SW480 (cell line): Measurements from ENCODE around the gene TACC3.

Experiments used
- DNase-seq: peaks from one replicate; pipeline ENCODE4 v3.0.0-alpha.2; 2016; ENCODE audit warnings: low spot score

Gene TACC3

DNA sequence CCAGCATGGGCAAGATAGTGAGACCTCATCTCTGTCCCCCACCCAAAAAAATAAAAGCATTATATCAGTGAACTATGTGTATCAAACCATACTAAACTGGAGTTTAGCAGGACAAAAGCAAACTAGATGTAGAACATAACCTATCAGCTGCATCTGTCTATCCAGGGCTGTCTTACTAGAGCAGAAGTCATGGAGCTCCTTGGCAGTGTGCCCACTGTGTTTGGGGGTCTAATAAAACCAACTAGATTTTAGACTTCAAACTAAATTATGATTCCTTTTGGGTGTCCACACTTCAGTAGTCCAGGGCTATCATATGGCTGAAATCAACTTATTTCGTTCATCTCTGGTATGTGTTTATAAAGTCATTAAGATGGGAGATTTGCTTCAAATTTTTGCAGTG lies 17.5 kb upstream of the TACC3 start:
- DNase-seq = no peak

DNA sequence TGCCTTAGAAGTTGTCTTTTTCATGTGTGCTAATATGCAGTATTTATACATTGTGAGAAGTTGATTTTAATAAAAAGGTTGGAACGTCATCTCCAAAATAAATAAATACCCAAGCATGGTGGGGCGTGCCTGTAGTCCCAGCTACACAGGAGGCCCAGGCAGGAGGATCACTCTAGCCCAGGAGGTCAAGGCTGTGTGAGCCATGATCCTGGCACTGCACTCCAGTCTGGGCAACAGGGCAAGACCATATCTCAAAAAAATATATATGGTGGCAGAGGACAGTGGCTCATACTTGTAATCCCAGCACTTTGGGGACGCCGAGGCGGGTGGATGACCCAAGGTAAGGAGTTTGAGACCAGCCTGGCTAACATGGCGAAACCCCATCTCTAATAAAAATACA lies 15.6 kb upstream of the TACC3 start:
- DNase-seq = no peak

DNA sequence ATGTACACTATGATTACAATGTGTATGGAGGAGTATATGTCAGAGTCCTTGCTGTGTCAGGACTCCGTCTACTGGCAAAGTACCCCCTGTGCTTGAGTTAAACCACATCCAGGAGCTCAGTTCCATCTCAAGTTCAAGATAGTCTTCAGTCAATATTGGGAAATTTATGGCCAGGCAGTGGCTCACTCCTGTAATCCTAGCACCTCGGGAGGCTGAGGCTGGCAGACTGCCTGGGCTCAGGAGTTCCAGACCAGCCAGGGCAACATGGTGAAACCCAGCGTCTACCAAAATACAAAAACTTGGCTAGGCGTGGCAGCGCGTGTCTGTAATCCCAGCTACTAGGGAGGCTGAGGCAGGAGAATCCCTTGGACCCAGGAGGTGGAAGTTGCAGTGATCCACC lies 15.0 kb upstream of the TACC3 start:
- DNase-seq = no peak

DNA sequence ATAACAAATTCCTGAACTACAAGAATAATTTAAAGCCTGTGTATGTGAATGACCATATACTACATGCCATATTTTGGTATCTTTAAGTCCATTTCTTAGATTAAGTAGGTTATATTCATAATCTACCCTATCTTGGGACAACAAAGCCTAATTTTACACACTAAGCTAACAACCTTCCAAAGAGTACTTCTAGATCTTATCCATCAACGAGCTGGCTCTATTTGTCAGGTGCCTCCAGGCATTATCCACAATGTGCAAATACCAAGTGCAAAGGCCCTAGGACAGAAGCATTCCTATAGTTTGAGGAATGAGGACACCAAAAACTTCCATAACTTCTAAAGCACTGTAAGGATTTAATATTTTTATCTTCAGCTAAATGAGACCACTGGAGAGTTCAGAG lies 12.7 kb upstream of the TACC3 start:
- no peak for DNase-seq

DNA sequence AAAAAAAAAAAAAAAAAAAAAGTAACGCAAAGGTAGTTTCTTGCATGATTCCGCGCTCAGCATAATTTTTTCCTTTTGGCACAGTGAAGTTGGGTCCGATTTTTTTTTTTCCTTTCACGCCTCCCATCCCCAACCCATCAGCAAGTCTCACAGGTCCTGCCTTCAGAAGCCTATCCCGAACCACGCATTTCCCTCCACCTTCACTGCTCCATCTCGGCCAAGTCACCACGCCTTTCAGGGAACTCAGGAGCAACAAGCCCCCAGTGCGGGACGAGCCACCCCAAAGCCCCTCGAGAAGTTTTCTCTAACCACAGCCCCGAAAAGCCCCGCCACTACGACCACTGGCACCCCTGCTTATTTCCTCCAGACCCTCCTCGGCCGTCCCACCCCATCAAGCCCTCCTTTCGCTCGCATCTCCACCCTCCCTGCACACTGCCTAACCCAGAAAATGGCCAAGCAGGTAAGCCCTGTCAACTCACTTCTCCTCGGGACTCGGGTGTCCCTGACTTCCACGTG lies 10.2 kb upstream of the TACC3 start:
- no peak for DNase-seq

DNA sequence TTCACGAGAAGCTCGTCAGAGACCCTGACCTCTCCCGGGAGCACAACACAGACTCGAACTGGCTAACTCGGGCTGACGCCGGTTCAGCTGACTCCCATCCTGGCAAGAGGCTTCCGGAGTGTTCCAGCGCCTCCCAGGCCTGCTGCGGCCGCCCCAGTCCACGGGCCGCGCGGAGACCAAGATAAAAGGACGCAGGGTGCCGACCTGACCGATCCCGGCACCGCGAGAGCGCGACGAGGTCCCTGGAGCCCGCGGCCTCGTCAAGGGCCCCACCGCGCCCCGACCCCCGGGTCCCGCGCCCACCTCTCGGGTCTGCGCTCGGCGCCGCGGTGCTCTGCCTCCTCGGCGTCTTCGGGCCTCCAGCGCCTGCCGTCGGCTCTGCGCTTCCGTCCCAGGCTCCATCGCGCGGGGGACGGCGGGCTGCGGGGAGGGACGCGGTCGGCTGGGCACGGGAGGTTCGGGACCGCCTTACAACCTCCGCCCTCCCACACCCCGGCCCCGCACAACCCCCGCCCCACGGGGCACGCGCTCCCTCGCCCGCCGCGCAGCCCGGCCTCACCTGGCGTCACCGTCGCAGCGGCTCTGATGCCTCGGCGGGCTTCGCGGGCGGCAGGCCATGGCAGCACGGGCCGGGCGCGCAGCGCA lies 9.6 kb upstream of the TACC3 start:
- DNase-seq = no peak

DNA sequence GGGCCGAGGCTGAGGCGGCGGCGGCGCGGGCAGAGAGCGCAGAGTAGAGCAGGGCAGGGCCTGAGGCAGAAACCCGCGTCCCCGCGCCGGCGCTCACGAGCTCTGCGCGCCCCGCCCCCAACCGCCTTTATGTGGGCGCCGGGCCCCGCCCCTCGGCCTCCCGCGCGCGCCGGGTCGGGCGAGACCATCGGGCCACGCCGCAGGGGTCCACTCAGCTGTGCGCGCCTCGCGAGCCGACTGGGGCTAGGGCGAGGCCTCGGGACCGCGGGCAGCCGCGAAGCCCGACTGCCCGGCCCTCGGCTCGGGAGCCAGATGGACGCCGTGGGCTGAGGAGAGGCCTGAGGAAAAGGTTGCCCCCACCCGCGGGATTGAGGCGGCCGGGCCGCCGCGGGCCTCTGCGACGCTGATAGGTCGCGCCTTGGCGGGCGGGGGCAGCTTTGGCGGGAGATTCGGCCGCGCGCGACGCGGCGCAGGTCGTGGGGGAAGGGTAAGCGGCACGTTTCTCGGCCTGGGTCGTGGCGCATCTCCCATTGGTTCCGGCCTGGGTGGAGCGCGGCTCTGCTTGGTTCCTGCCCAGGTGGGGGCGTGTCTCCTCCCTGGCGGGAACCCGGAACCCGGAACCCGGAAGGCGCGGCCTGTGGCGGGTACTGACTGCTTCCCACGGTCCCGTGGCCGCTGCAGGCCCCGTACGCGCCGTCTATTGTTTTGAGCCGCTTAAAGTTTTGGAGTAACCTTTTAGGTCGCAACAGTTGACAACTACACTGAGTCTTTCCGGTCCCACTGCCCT lies 8.9 kb upstream of the TACC3 start, which contains the start of gene SLBP:
Gene SLBP (minus strand): TSS at position 104 of the 787 bp plus-strand sequence. CDS start 131 bp downstream, outside the sequence.
- DNase-seq = peak; percentile 94

DNA sequence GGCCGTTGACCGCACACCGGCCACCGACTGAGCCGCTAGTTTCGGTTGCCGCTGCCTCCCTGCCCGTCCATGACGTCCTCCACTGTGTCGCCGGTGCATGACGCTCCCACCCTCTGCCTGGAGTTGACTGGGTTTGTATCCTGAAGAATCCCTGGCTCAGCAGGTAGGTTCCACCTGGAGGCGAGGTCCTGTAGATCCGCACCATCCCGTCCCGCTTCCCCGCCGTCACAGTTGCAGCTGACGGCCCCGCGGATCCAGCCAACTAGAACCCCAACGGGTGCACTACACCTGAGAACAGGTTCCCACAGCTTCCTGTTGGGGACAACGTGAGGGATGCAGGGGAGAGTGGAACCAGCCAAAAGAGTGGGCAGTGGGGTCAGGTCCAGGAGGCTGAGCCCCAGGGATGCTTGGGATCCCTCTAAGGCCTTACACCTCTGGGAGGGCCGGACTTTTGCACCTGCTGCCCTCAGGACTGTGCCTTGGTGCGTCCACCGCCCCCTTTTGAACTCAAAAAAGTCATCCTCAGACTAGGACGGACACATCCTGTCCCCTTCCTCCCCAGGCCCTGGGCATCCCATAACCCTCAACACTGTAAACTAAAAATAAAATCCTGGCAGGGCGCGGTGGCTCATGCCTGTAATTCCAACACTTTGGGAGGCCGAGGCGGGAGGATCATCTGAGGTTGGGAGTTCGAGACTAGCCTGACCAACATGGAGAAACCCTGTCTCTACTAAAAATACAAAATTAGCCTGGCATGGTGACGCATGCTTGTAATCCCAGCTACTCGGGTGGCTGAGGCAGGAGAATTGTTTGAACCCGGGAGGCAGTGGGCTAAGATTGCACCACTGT lies 8.1 kb upstream of the TACC3 start:
- DNase-seq = peak; percentile 65

DNA sequence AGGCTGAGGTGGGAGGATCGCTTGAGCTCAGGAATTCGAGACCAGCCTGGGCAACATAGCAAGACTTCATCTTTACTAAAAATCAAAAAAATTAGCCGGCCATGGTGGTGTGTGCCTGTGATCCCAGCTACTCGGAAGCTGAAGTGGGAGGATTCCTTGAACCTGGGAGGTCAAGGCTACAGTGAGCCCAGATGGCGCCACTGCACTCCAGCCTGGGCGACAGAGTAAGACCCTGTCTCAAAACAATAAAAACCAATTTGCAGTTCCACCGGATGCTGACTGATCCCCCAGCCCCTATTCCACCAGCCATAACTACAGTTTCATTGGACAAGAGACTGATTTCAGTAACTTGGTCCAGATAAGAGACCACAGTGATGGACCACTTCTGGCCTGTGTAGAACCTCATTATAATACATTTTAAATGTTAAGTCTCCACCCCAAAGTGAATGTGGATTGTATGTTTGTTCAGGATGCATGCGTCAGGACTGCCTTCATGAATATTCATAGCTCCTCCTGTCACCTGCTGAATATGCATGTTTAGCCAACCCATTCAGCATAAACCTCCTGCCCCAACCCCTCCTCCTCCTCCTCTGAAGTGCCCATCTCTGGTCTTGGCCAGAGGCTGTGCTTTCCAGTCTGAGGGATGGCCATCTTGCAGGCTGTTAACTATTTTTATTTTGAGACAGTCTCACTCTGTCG lies 6.9 kb upstream of the TACC3 start:
- peak; percentile 13 for DNase-seq

DNA sequence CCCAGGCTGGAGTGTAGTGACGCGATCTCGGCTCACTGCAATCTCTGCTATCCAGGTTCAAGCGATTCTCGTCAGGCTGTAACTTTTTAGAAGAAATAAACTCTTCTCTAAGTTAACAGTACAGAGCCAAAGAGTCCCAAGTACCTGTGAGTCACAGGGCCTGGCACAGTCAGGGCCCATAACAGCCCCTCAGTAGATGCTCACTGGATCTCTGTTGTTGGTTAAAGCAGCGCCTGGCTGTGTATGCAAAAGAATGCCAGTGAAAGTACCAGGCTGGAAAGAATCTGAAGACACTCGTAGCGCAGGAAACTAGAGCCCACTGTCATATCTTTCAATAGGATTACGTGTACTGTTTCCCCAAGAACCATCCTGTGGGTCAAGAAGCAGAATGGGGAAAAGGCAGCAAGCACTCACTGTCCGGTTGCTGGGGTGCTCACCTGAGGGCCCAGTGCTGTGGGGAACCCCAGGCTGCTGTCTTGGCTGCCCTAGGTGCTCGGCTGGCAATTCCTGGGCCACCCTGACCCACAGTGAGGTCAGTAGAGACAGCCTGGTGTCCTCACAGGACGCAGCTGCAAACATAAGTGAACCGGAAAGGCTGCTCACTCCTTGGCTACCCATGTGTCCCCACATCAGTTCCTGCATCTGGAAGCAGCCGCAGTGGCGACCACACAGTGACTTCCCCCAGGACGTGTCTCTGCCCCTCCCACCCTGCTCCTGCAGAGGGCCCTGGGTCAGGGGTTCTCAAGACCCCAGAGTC lies 6.1 kb upstream of the TACC3 start:
- DNase-seq = no peak

DNA sequence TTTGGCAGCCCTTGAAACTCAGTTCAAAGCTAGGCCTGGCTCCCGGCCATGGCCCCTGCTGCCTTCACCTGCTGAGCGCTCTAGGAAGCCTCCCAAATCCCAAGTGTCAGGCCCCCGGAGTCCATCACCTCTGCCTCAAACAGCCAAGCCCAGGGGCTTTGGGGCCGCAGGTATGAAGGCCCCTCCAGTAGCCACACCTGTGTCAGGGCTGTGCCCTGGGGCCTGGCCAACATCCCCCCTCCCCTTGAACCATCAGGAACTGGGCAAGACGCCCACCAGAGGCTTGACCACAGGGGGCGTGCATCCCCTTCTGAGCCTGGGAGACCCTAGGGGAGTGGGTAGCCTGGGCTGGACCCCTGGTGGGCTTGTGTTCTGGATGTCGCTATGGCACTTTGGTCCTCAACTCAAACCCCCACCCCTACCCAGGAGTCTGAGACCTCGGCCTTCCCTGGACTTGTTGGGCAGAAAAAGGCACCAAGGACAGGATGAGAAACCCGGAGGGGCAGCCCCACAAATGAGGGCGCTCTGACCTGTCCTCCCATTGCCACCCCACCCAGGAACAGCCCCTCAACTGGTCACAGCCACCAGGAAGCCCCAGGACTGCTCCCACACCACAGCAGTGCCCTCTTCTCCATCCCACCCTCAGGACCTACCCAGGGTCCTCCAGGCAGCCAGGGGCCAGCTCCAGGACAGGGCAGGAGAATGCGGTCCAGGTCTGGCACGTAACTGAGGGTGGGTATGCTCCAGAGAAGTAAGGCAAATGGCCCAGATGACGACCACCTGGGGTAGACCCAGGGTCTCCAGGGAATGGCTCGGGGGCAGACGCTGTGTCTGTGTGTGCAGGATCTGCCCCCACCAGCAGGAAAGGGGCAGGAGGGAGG lies 5.0 kb upstream of the TACC3 start:
- no peak for DNase-seq

DNA sequence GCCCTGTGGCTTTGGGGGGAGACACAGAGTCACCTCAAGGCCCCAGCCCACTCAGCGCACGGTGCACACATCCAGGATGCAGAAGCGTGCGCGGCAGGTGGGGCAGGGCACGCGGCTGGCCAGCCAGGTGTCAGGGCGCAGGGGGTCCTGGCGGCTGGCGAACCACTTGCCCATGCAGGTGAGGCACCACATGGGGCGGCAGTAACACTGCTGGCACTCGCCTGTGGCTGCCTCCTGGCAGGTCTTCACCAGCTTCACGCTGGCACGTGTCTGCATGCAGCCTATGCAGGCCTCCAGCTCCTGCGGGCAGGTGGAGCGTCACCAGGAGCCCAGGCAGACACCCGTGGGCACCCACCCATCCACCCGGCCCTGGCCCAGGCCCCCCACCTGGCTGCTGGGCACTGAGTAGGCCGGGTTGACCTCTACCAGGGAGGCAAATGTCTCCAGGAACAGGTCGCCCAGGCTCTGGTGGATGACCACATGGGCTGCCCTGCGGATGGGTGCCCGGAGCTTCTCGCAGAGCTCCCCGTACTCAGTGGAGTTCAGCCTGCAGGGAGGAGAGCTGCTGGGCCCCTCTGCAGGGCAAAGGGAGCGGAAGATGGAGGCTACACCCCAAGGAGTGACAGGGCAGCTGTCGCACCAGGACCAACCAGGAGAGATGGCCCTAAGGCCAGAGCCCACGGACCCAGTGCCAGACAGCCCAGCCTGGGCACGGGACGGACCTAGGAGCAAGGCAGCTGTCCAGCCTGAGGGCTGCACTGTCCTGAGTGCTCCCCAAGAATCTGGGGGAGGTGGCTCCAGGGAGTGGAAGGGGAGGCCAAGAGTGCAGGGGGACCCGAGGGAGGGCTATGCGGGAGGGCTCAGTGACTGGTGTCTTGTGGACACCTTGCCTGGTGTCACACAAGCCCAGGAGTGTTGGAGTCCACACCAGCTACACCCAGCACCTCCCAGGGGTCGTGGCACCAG lies 3.9 kb upstream of the TACC3 start:
- no peak for DNase-seq

DNA sequence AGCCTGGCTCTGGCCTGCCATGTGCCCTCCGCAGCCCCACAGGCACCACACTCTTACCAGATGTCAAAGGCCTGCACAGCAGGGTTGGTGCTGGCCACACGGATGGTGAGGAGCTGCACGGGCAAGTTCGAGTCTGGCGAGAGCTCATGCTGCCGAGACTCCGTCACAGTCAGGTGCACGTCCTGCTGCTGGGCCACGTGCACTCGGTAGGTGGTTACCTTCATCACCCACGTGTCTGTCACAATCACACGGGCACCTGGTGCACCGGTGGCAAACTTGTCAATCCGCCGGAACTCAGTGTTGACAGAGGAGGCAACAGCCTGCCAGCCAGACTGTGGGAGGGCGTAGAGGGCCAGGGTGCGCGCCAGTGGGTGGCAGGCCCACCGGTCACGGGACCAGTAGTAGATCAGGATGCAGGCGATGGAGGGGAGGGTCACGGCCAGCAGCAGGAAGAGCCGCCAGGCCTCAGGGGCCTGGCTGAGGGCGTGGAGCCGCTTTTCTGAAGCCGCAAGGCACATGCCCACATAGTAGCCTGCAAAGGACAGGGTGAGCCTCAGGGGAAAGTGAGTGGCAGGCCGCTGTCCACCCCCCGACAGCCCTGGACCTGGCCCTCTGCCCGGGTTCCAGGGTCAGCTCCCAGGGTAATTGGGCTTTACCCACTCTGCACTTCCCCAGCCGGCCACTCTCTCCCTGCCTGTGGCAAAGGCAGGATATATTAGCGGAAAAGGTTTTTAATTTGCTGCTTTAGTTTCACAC lies 3.0 kb upstream of the TACC3 start:
- DNase-seq = no peak

DNA sequence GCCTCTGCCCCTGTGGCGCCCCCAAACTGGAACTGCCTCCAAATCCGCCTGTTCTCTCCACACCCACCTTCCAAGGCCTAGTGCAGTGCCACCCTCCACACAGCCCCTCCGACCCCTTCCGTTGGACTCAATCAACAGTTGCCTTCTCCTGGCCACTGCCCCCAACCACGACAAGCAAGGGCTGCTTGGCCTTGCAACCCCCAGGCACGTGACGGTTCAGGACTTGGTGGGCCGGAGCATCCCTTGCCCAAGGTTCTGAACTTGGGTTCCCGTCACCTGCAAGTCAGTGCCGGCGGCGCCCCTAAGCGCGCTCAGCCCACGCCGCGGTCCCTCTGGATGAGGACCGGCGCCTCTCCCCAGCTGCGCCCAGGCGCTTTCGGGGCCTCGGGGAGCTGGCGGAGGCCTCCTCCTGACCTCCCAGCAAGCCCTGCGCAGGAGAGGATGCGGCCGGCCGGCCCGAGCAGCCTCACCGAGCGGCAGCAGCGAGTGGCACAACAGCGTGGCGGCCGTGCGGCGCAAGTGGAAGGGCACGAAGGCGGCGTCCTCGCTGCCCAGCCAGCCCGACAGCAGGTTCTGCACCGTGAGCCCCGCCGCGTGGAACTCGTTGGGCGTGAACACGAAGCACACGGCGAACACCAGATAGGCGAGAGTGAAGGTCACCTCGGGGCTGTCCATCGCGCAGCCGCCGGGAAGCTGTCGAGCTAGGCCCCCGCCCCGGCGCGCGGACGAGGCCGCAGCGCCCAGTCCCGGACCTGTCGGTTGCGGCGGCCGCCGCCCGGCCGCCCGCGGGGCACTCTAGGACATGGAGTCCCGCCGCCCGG lies 948 bp upstream of the TACC3 start:
- no peak for DNase-seq

DNA sequence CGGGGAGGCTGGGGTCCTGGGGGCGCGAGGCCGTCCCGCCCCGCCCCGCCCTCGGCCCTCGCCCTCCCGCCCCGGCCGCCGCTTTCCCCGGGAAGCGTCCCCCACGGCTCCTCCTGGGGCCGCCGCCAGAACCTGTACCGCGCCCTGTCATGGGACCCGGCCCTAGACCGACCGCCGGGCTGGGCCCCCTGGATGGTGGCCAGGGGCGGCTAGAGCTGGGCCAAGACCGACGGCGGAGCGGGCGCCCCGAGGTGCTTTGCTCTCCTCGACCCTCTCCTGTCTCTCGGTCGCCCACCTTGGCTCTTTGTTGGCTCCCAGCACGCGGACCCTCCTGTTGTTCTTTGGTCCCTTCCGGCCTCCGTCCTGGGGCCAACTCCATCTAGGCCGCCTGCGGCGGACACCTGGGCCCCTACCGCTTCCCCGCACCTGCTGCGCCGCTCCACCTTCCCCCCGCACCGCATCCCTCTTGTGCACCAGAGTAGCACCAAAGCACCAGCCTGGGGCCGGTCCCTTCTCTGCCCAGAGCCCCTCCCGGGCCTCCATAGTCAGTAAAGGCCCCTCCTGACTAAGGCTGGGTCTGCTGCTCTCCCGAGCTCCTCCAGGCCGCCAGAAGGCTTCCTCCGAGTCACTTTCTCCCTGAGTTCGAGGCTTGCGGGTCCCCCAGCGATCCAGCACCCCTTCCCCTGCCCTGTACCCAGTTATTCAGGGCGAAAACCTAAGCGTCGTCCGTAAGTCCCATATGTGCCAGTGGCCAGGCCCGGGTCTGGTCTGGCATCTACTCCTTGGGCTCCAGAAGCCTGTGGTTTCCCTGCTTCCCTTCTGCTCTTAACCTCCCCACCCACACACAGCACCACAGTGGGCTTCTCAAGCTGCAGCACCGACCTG lies 587 bp downstream of the TACC3 start:
- no peak for DNase-seq

DNA sequence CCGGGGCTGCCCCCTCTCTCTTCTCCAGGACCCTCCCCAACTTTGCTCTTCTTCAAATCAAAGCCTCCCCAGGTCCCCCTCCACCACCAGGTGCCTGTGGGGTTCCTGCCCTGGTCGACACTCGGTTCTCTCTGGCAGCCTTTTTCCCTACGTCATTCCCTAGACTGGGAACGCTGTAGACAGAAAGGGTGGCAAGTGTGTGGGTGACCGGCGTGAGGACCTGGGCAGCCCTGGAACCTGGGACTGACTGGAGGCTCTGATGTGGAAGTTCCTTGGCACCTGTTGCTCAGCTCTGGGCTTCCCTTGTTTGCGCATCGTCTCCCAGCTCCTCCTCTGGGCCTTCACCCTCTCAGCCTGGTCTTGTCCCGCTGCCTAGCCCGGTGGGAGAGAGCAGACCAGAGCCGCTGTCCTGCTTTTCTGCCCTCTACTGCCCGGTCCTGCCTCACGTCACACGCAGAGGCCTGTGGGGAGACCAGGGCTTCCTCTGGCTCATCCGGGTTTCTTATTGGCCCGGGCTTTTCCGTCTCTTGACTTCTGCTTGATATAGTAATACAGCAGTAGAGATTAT lies 1.3 kb downstream of the TACC3 start:
- no peak for DNase-seq
